Esophagus squamous epithelium (tissue), 5 donors: ENCODE measurements around the gene SRSF10. TPM values are rescaled to one million over a fixed set of nuclear protein-coding genes. Genes with fewer than 3 reads are reported as not detected.

ENCODE experiments used
- DNase-seq: peaks from one replicate; lab custom pipeline; 2025; lab: John Stamatoyannopoulos, UW
- H3K27ac ChIP-seq, 4 donors: fragments of 200-600 bp; sonication (generic); one replicate each; pipeline ENCODE4 v1.5.1; 2016 to 2019; ENCODE audit warnings: mild to moderate bottlenecking in 1 of 4
- H3K27me3 ChIP-seq, 4 donors: fragments of 200-600 bp; sonication (generic); 1 replicate in 3 of 4; 2 replicates in 1 of 4; pipeline versions ENCODE4 v1.5.1 to v1.6.0; 2017 to 2021; ENCODE audit warnings: antibody characterized with exemption in 1 of 4
- H3K36me3 ChIP-seq, 3 donors: fragments of 200-600 bp; sonication (generic); one replicate each; pipeline ENCODE4 v1.5.1; 2016 to 2019
- H3K4me1 ChIP-seq, 3 donors: fragments of 200-600 bp; sonication (generic); one replicate each; pipeline ENCODE4 v1.5.1; 2017 to 2019
- H3K4me3 ChIP-seq, 4 donors: fragments of 200-600 bp; sonication (generic); 1 replicate in 3 of 4; 2 replicates in 1 of 4; pipeline ENCODE4 v1.5.1; 2016 to 2019; ENCODE audit warnings: mild to moderate bottlenecking in 2 of 4, moderate library complexity in 1 of 4
- H3K9me3 ChIP-seq, 3 donors: fragments of 200-600 bp; sonication (generic); one replicate each; pipeline ENCODE4 v1.5.1; 2016 to 2019
- CTCF ChIP-seq, 6 experiments: fragments of 450-650 bp in 4 of 6; fragments of 200-600 bp in 2 of 6; sonication (generic) in 2 of 6; IDR thresholded peaks; one replicate each; pipeline ENCODE4 v1.5.1; 2016 to 2019; ENCODE audit warnings: antibody characterized with exemption in 6 of 6, mild to moderate bottlenecking in 4 of 6, moderate library complexity in 4 of 6
- POLR2A ChIP-seq, 4 donors: fragments of 450-650 bp; IDR thresholded peaks; one replicate each; pipeline ENCODE4 v1.6.1; 2017; ENCODE audit warnings: antibody characterized with exemption in 4 of 4, mild to moderate bottlenecking in 4 of 4, moderate library complexity in 3 of 4
- WGBS, 2 donors: methylation state at CpG; one replicate each; pipeline ENCODE4 v1.1.5; 2018; 5-methylcytosine and 5-hydroxymethylcytosine counted together
- intact Hi-C: fragments of 100-400 bp; cut with DNase I; formaldehyde crosslinking; loops from one replicate; pipeline ENCODE4 v1.15.0; 2022
- small RNA-seq, 4 donors: library from RNA; depleted of rRNA; stranded (forward); fragments of <200 nt; gene quantifications; one replicate each; pipeline ENCODE3, GENCODE V24; 2016
- total RNA-seq, 4 donors: library from RNA; depleted of rRNA; stranded (reverse); fragments of >200 nt; gene quantifications; one replicate each; pipeline ENCODE4 v1.1.0, GENCODE V29; 2016
- donor health status: DM: yes; HTN: yes; CAD: no.

Gene SRSF10
- total RNA-seq, 4 donors from 2014 or later = 45.1 to 96.1 (median 67.1) TPM

GRCh38 chr1:23915466-23915865, 64.7 kb downstream of the SRSF10 start:
- Histone ChIP-seq H3K27me3 (peaks cover 0 to 4% (median 0%) of the 10 kb centered on the region in 4 donors), H3K27ac (no peak overlapping the region), H3K36me3 (no peaks in the 10 kb centered on the region), H3K9me3 (no peaks in the 10 kb centered on the region), H3K4me1 (peaks cover 0 to 13% (median 3%) of the 10 kb centered on the region in 3 donors), H3K4me3 (no peak overlapping the region)
- WGBS, 2 donors = 92 to 97% methylated on average over 5 of the region's 5 CpGs
- TF ChIP-seq POLR2A (IDR thresholded peaks at IDR 0.05) (no peak), CTCF (IDR thresholded peaks at IDR 0.05) (no peak)
- no peak for DNase-seq
- intact Hi-C loops = no loop called here

GRCh38 chr1:23914921-23915320, 65.2 kb downstream of the SRSF10 start:
- H3K36me3 ChIP-seq = no peaks in the 10 kb centered on the region
- H3K4me1 ChIP-seq = peaks cover 0 to 8% (median 1%) of the 10 kb centered on the region in 3 donors
- intact Hi-C loops = no loop called here
- 85 to 96% methylated on average over 4 of the region's 4 CpGs for WGBS, 2 donors
- no peak overlapping the region for H3K4me3 ChIP-seq
- no peaks in the 10 kb centered on the region for H3K9me3 ChIP-seq
- H3K27ac ChIP-seq = no peak overlapping the region
- no peak for DNase-seq
- no peak for TF ChIP-seq CTCF (IDR thresholded peaks at IDR 0.05)
- no peak for TF ChIP-seq POLR2A (IDR thresholded peaks at IDR 0.05)
- peaks cover 0 to 4% (median 0%) of the 10 kb centered on the region in 4 donors for H3K27me3 ChIP-seq

Small RNA genes within 50 kb of the gene (small RNA-seq; reads per million reads assigned to genes)
- gene MIR378F = 0 reads per million in 4 donors

Other genes starting within 250 kb of the SRSF10 start
- gene ELOA, start 236.9 kb downstream of the SRSF10 start, total RNA-seq = 10 to 100 TPM; 37.8 to 44.0 (median 41.2) TPM
- gene PITHD1, start 201.9 kb downstream of the SRSF10 start, total RNA-seq = 10 to 100 TPM; 57.4 to 86.3 (median 78.0) TPM
- 10 to 100 TPM; 51.9 to 75.5 (median 64.4) TPM for gene LYPLA2, start 189.2 kb downstream of the SRSF10 start, total RNA-seq
- gene GALE, start 179.6 kb downstream of the SRSF10 start, total RNA-seq = 10 to 100 TPM; 55.1 to 81.0 (median 60.4) TPM
- gene HMGCL, start 154.9 kb downstream of the SRSF10 start, total RNA-seq = 10 to 100 TPM; 14.3 to 38.9 (median 26.6) TPM
- gene FUCA1, start 112.0 kb downstream of the SRSF10 start, total RNA-seq = 10 to 100 TPM; 10.1 to 32.2 (median 17.5) TPM
- under 1 TPM in 1 of 4 donors, not detected in 3; under 0.01 TPM for gene CNR2, start 67.0 kb downstream of the SRSF10 start, total RNA-seq
- 100 to 1,000 TPM in 1 of 4 donors, 10 to 100 TPM in 3; 42.6 to 123 (median 88.7) TPM for gene PNRC2, start 20.5 kb downstream of the SRSF10 start, total RNA-seq
- gene MYOM3, start 131.8 kb upstream of the SRSF10 start, total RNA-seq = 1 to 10 TPM in 1 of 4 donors, under 1 TPM in 3; 0.30 to 1.1 (median 0.56) TPM
- gene IL22RA1, start 162.8 kb upstream of the SRSF10 start, total RNA-seq = 10 to 100 TPM in 2 of 4 donors, 1 to 10 TPM in 2; 3.6 to 16.0 (median 10.5) TPM
- 1 to 10 TPM; 2.5 to 4.6 (median 3.5) TPM for gene IFNLR1, start 207.0 kb upstream of the SRSF10 start, total RNA-seq